ENCODE measurements around the gene SPAG9.

DNA sequence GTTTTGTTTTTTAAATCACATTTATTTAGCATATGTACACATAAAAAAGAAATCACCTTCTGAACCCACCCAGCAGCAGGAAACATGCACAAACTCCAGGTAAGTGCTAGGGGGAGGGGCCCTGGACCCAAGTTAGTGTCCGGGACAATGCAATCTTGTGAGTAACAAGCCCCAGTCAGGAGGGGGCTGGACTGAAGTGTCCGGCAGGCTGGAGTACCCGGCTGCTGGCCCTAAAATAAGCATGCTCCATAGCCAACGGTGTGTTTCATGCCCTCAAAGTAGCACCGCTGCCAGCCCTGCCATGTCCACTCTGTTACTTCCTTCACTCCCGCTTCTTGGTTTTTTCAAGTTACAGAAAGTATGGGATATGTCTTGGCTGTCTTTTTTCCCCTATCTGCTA lies 102.1 kb downstream of the SPAG9 start:
- TF ChIP-seq, protein P1, sequence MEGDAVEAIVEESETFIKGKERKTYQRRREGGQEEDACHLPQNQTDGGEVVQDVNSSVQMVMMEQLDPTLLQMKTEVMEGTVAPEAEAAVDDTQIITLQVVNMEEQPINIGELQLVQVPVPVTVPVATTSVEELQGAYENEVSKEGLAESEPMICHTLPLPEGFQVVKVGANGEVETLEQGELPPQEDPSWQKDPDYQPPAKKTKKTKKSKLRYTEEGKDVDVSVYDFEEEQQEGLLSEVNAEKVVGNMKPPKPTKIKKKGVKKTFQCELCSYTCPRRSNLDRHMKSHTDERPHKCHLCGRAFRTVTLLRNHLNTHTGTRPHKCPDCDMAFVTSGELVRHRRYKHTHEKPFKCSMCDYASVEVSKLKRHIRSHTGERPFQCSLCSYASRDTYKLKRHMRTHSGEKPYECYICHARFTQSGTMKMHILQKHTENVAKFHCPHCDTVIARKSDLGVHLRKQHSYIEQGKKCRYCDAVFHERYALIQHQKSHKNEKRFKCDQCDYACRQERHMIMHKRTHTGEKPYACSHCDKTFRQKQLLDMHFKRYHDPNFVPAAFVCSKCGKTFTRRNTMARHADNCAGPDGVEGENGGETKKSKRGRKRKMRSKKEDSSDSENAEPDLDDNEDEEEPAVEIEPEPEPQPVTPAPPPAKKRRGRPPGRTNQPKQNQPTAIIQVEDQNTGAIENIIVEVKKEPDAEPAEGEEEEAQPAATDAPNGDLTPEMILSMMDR (IDR thresholded peaks at IDR 0.05; ENCODE audit: borderline replicate concordance, extremely low read depth, low read length, poor library complexity, severe bottlenecking), result no peak
- no peak for TF ChIP-seq EZH2 (IDR thresholded peaks at IDR 0.05; ENCODE audit: borderline replicate concordance, low read depth, low read length, severe bottlenecking)

Measured in DND-41 (cell line).